ENCODE measurements around the gene PAPPA2.

GRCh38 chr1:176884286-176884685, 421.3 kb downstream of the PAPPA2 start:
- TF ChIP-seq, protein P1, sequence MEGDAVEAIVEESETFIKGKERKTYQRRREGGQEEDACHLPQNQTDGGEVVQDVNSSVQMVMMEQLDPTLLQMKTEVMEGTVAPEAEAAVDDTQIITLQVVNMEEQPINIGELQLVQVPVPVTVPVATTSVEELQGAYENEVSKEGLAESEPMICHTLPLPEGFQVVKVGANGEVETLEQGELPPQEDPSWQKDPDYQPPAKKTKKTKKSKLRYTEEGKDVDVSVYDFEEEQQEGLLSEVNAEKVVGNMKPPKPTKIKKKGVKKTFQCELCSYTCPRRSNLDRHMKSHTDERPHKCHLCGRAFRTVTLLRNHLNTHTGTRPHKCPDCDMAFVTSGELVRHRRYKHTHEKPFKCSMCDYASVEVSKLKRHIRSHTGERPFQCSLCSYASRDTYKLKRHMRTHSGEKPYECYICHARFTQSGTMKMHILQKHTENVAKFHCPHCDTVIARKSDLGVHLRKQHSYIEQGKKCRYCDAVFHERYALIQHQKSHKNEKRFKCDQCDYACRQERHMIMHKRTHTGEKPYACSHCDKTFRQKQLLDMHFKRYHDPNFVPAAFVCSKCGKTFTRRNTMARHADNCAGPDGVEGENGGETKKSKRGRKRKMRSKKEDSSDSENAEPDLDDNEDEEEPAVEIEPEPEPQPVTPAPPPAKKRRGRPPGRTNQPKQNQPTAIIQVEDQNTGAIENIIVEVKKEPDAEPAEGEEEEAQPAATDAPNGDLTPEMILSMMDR (IDR thresholded peaks at IDR 0.05): no peak
- TF ChIP-seq POLR2A (IDR thresholded peaks at IDR 0.05) (no peak), EP300 (IDR thresholded peaks at IDR 0.05) (no peak)
